HEK293 (cell line): ENCODE results near the gene MAPK12.

Experiments
- CTCF ChIA-PET: fragments of 350-600 bp; formaldehyde crosslinking; extraction: SDS; loops from one replicate; lab custom pipeline; 2021; ENCODE audit warnings: antibody characterized with exemption; lab: Yijun Ruan, JAX
- POLR2A ChIA-PET: fragments of 300-600 bp; formaldehyde crosslinking; extraction: SDS; loops from one replicate; lab custom pipeline; 2020; ENCODE audit warnings: antibody characterized with exemption, inconsistent platforms; lab: Yijun Ruan, JAX
- H3K27ac ChIP-seq: fragments of 200-500 bp; sonication (Bioruptor generic); 2 replicates; pipeline ENCODE4 v1.5.1; 2014; ENCODE audit warnings: low read depth, low read length, control low read depth, inconsistent platforms; ENCODE audit errors: extremely low read depth
- H3K36me3 ChIP-seq, 2 experiments: fragments of 200-500 bp in 1 of 2; sonication (Bioruptor generic) in 1 of 2; 1 replicate in 1 of 2; 2 replicates in 1 of 2; pipeline ENCODE4 v1.5.1; 2014 to 2017; ENCODE audit warnings: inconsistent platforms in 2 of 2, low read length in 2 of 2; ENCODE audit not compliant: control insufficient read depth in 2 of 2, insufficient read depth in 1 of 2
- H3K4me1 ChIP-seq: fragments of 200-500 bp; sonication (Bioruptor generic); 2 replicates; pipeline ENCODE4 v1.5.1; 2014; ENCODE audit warnings: mild to moderate bottlenecking, low read length, inconsistent platforms; ENCODE audit not compliant: control insufficient read depth, insufficient read depth
- H3K4me3 ChIP-seq: 2 replicates; pipeline ENCODE4 v1.5.1; 2011; ENCODE audit warnings: low read depth, mild to moderate bottlenecking, control low read depth, low read length, moderate library complexity
- H3K9me3 ChIP-seq: fragments of 200-500 bp; sonication (Bioruptor generic); 2 replicates; pipeline ENCODE4 v1.5.1; 2014; ENCODE audit warnings: low read depth, low read length, inconsistent platforms; ENCODE audit not compliant: control insufficient read depth, insufficient read depth
- FEZF1 ChIP-seq: fragments of 450-650 bp; formaldehyde crosslinking; IDR thresholded peaks from 2 replicates; pipeline ENCODE4 v1.5.1; 2016; ENCODE audit warnings: missing biosample characterization, missing genetic modification characterization
- MZF1 ChIP-seq: fragments of 450-650 bp; formaldehyde crosslinking; IDR thresholded peaks from 2 replicates; pipeline ENCODE4 v1.5.1; 2017; ENCODE audit warnings: missing biosample characterization, missing genetic modification characterization, borderline replicate concordance
- SCRT2 ChIP-seq: fragments of 450-650 bp; formaldehyde crosslinking; IDR thresholded peaks from 2 replicates; pipeline ENCODE4 v1.5.1; 2016; ENCODE audit warnings: missing biosample characterization, missing genetic modification characterization
- SETDB1 ChIP-seq: IDR thresholded peaks from one replicate; pipeline ENCODE4 v1.6.1; 2017; ENCODE audit warnings: mild to moderate bottlenecking, low read length, moderate library complexity, mixed read lengths; ENCODE audit not compliant: insufficient read length
- SP2 ChIP-seq: fragments of 450-650 bp; formaldehyde crosslinking; IDR thresholded peaks from 2 replicates; pipeline ENCODE4 v1.5.1; 2016; ENCODE audit warnings: missing biosample characterization, missing genetic modification characterization
- ZBTB8A ChIP-seq: fragments of 450-650 bp; formaldehyde crosslinking; IDR thresholded peaks from 2 replicates; pipeline ENCODE4 v1.5.1; 2016; ENCODE audit warnings: missing biosample characterization, missing genetic modification characterization
- ZFP3 ChIP-seq: fragments of 450-650 bp; formaldehyde crosslinking; IDR thresholded peaks from 2 replicates; pipeline ENCODE4 v1.5.1; 2016; ENCODE audit warnings: low read depth, missing biosample characterization, missing genetic modification characterization
- ZFP41 ChIP-seq: fragments of 450-650 bp; formaldehyde crosslinking; IDR thresholded peaks from 2 replicates; pipeline ENCODE4 v1.5.1; 2016; ENCODE audit warnings: missing biosample characterization, missing genetic modification characterization, borderline replicate concordance
- ZNF114 ChIP-seq: fragments of 450-650 bp; formaldehyde crosslinking; IDR thresholded peaks from 2 replicates; pipeline ENCODE4 v1.5.0; 2017; ENCODE audit warnings: missing biosample characterization, missing genetic modification characterization
- ZNF24 ChIP-seq: fragments of 450-650 bp; formaldehyde crosslinking; IDR thresholded peaks from 2 replicates; pipeline ENCODE4 v1.5.1; 2016; ENCODE audit warnings: missing biosample characterization, missing genetic modification characterization
- ZNF335 ChIP-seq: fragments of 450-650 bp; formaldehyde crosslinking; conservative IDR thresholded peaks from 2 replicates; pipeline ENCODE4 v1.5.1; 2016; ENCODE audit warnings: missing biosample characterization, missing genetic modification characterization
- ZNF560 ChIP-seq: fragments of 450-650 bp; formaldehyde crosslinking; IDR thresholded peaks from 2 replicates; pipeline ENCODE4 v1.5.1; 2017; ENCODE audit warnings: missing biosample characterization, missing genetic modification characterization, borderline replicate concordance
- ZNF621 ChIP-seq: fragments of 450-650 bp; formaldehyde crosslinking; IDR thresholded peaks from 2 replicates; pipeline ENCODE4 v1.5.1; 2017; ENCODE audit warnings: missing biosample characterization, missing genetic modification characterization
- ZSCAN16 ChIP-seq: fragments of 450-650 bp; formaldehyde crosslinking; IDR thresholded peaks from 2 replicates; pipeline ENCODE4 v1.5.1; 2016; ENCODE audit warnings: missing biosample characterization, missing genetic modification characterization
- ZXDB ChIP-seq: fragments of 450-650 bp; formaldehyde crosslinking; IDR thresholded peaks from 2 replicates; pipeline ENCODE4 v1.5.1; 2016; ENCODE audit warnings: missing biosample characterization, missing genetic modification characterization
- TF ChIP-seq, protein P1 (sequence below): fragments of 450-650 bp; formaldehyde crosslinking; IDR thresholded peaks from 2 replicates; pipeline ENCODE4 v1.5.1; 2016; ENCODE audit warnings: missing biosample characterization, missing genetic modification characterization
- TF ChIP-seq, protein P2 (sequence below): fragments of 450-650 bp; formaldehyde crosslinking; IDR thresholded peaks from 2 replicates; pipeline ENCODE4 v1.5.0; 2017; ENCODE audit warnings: missing biosample characterization, missing genetic modification characterization, borderline replicate concordance
- TF ChIP-seq, protein P3 (sequence below): fragments of 450-650 bp; formaldehyde crosslinking; IDR thresholded peaks from 2 replicates; pipeline ENCODE4 v1.5.1; 2016; ENCODE audit warnings: missing biosample characterization, missing genetic modification characterization
- TF ChIP-seq, protein P4 (sequence below): fragments of 450-650 bp; formaldehyde crosslinking; IDR thresholded peaks from 2 replicates; pipeline ENCODE4 v1.5.1; 2016; ENCODE audit warnings: missing biosample characterization, missing genetic modification characterization
- TF ChIP-seq, protein P5 (sequence below): fragments of 450-650 bp; formaldehyde crosslinking; IDR thresholded peaks from 2 replicates; pipeline ENCODE4 v1.5.1; 2017; ENCODE audit warnings: missing biosample characterization, missing genetic modification characterization
- TF ChIP-seq, protein P6 (sequence below): fragments of 450-650 bp; formaldehyde crosslinking; optimal IDR thresholded peaks from 2 replicates; pipeline ENCODE3; 2016; ENCODE audit warnings: missing biosample characterization, mild to moderate bottlenecking, missing genetic modification characterization

Gene MAPK12

DNA sequence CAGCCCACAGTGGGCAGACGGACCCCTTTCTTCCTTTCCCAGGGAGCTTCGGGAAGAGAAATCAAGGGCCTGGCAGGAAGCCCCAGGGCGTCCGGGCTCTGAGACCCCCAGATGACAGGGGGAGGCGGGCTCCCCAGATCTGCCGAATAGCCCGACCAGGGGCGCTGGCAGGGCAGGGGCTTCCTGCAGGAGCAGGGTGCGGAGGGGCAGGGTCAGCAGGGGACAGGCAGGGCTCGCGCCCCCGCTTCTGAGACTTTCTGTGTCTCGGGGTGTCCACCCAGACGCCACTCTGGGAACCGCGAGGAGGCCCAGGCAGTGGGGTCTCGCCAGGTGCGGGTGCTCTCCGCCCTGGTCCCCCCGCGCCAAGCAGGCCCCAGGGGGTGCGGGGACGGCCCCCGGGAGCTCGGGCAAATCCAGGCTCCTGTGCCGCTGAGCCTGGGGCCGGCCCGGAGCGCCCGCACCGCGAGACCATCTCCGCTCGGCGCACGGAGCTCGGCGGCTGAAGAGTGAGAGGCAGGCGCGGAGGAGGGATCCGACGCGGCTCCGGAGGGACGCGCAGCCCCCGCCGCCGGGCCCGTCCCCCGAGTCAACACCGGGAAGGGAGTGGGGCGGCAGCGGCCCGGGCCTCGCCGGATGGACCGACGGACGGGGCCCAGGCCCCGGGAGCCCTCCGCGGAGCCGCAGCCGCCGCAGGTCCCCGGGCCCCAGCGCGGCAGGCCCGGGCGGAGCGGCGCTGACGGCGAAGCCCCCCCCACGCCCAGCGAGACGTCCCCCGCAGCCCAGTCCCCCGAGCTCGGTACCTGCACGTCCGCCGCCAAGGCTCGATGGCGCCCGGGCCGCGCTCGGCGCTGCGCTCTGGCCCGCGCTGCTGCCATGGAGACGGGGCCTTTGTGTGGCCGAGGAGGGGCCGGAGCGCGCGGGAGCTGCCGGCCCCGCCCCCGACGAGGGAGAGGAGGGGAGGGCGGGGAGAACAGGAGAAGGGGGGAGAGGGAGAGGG is 45.6 kb upstream of the MAPK12 start, which contains the start of gene PLXNB2 (continued):
- TF ChIP-seq ZFP3 (tag by site-specific recombination): no peak

DNA sequence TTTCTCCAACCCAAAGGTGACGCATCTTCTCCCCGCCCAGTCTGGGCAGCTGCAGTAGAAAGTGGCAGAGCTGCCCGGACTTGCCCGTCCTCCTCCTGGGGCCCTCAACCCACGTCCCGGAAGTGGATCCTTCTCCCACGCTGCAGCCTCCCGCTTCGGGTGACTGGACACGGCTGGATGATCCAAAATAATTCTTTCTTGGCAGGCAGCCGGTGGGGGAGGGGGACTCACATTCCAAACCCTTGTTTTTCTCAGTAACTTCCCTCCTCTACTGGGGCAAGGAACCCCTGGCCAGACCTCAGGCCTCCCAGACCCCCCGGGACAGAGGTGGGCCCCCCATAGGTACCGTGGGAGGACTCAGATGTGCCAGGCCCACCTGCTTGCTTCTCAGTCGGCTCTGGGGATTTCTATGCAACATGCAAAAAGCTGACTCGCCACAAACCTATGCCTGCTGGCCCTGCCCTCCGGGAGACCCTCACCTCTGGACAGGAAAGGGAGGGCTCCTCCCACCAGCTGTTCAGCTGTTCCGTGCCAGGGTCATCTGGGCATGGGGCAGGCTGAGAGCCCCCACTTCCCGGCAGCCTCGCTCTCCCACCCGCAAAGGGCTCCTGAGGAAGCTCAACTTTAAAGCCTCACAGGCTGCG is 44.6 kb upstream of the MAPK12 start:
- Histone ChIP-seq H3K27ac (peak overlapping the region; percentile 98), H3K4me3 (peak overlapping the region; percentile 89), H3K4me1 (peaks cover 21% of the 10 kb centered on the region), H3K9me3 (no peaks in the 10 kb centered on the region), H3K36me3 (peaks cover 0 to 32% of the 10 kb centered on the region in 2 experiments; a peak in 1 of 3 replicates)
- ChIA-PET CTCF (interaction anchor here (0.9 to 2.5 kb wide), 10 partner anchors 9 to 66 kb away, joined by 3 to 18 read pairs (median 4); partner anchors contain the start of gene DENND6B), POLR2A (interaction anchor here (0.6 to 4.7 kb wide), 16 partner anchors 9 to 253 kb away, joined by 3 to 37 read pairs (median 6); partner anchors contain the start of genes DENND6B, HDAC10, MAPK12 and TUBGCP6)
- TF ChIP-seq SETDB1 (no peak), ZBTB8A (peak; percentile 74), ZNF24 (tag by site-specific recombination) (0 out of 2 replicates have a peak, but pooled peaks have one; percentile 77), ZSCAN16 (tag by site-specific recombination) (no peak), MZF1 (tag by site-specific recombination) (peak; percentile 42; the same call in 1 of the 2 replicates), ZNF335 (tag by site-specific recombination) (peak; percentile 70), ZNF621 (tag by site-specific recombination) (no peak), ZNF560 (no peak), FEZF1 (tag by site-specific recombination) (peak; percentile 50), ZNF114 (tag by site-specific recombination) (no peak), ZFP41 (tag by site-specific recombination) (no peak), ZXDB (tag by site-specific recombination) (peak; percentile 53), SP2 (peak; percentile 71), SCRT2 (peak; percentile 74)
- TF ChIP-seq, protein P1, sequence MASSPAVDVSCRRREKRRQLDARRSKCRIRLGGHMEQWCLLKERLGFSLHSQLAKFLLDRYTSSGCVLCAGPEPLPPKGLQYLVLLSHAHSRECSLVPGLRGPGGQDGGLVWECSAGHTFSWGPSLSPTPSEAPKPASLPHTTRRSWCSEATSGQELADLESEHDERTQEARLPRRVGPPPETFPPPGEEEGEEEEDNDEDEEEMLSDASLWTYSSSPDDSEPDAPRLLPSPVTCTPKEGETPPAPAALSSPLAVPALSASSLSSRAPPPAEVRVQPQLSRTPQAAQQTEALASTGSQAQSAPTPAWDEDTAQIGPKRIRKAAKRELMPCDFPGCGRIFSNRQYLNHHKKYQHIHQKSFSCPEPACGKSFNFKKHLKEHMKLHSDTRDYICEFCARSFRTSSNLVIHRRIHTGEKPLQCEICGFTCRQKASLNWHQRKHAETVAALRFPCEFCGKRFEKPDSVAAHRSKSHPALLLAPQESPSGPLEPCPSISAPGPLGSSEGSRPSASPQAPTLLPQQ (tag by site-specific recombination): peak; percentile 90
- TF ChIP-seq, protein P2, sequence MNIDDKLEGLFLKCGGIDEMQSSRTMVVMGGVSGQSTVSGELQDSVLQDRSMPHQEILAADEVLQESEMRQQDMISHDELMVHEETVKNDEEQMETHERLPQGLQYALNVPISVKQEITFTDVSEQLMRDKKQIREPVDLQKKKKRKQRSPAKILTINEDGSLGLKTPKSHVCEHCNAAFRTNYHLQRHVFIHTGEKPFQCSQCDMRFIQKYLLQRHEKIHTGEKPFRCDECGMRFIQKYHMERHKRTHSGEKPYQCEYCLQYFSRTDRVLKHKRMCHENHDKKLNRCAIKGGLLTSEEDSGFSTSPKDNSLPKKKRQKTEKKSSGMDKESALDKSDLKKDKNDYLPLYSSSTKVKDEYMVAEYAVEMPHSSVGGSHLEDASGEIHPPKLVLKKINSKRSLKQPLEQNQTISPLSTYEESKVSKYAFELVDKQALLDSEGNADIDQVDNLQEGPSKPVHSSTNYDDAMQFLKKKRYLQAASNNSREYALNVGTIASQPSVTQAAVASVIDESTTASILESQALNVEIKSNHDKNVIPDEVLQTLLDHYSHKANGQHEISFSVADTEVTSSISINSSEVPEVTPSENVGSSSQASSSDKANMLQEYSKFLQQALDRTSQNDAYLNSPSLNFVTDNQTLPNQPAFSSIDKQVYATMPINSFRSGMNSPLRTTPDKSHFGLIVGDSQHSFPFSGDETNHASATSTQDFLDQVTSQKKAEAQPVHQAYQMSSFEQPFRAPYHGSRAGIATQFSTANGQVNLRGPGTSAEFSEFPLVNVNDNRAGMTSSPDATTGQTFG (tag by site-specific recombination): no peak
- TF ChIP-seq, protein P3, sequence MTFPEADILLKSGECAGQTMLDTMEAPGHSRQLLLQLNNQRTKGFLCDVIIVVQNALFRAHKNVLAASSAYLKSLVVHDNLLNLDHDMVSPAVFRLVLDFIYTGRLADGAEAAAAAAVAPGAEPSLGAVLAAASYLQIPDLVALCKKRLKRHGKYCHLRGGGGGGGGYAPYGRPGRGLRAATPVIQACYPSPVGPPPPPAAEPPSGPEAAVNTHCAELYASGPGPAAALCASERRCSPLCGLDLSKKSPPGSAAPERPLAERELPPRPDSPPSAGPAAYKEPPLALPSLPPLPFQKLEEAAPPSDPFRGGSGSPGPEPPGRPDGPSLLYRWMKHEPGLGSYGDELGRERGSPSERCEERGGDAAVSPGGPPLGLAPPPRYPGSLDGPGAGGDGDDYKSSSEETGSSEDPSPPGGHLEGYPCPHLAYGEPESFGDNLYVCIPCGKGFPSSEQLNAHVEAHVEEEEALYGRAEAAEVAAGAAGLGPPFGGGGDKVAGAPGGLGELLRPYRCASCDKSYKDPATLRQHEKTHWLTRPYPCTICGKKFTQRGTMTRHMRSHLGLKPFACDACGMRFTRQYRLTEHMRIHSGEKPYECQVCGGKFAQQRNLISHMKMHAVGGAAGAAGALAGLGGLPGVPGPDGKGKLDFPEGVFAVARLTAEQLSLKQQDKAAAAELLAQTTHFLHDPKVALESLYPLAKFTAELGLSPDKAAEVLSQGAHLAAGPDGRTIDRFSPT: peak; percentile 66
- TF ChIP-seq, protein P4, sequence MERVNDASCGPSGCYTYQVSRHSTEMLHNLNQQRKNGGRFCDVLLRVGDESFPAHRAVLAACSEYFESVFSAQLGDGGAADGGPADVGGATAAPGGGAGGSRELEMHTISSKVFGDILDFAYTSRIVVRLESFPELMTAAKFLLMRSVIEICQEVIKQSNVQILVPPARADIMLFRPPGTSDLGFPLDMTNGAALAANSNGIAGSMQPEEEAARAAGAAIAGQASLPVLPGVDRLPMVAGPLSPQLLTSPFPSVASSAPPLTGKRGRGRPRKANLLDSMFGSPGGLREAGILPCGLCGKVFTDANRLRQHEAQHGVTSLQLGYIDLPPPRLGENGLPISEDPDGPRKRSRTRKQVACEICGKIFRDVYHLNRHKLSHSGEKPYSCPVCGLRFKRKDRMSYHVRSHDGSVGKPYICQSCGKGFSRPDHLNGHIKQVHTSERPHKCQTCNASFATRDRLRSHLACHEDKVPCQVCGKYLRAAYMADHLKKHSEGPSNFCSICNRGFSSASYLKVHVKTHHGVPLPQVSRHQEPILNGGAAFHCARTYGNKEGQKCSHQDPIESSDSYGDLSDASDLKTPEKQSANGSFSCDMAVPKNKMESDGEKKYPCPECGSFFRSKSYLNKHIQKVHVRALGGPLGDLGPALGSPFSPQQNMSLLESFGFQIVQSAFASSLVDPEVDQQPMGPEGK (tag by site-specific recombination): peak; percentile 84
- TF ChIP-seq, protein P5, sequence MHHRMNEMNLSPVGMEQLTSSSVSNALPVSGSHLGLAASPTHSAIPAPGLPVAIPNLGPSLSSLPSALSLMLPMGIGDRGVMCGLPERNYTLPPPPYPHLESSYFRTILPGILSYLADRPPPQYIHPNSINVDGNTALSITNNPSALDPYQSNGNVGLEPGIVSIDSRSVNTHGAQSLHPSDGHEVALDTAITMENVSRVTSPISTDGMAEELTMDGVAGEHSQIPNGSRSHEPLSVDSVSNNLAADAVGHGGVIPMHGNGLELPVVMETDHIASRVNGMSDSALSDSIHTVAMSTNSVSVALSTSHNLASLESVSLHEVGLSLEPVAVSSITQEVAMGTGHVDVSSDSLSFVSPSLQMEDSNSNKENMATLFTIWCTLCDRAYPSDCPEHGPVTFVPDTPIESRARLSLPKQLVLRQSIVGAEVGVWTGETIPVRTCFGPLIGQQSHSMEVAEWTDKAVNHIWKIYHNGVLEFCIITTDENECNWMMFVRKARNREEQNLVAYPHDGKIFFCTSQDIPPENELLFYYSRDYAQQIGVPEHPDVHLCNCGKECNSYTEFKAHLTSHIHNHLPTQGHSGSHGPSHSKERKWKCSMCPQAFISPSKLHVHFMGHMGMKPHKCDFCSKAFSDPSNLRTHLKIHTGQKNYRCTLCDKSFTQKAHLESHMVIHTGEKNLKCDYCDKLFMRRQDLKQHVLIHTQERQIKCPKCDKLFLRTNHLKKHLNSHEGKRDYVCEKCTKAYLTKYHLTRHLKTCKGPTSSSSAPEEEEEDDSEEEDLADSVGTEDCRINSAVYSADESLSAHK (tag by site-specific recombination): 0 out of 2 replicates have a peak, but pooled peaks have one; percentile 26
- TF ChIP-seq, protein P6, sequence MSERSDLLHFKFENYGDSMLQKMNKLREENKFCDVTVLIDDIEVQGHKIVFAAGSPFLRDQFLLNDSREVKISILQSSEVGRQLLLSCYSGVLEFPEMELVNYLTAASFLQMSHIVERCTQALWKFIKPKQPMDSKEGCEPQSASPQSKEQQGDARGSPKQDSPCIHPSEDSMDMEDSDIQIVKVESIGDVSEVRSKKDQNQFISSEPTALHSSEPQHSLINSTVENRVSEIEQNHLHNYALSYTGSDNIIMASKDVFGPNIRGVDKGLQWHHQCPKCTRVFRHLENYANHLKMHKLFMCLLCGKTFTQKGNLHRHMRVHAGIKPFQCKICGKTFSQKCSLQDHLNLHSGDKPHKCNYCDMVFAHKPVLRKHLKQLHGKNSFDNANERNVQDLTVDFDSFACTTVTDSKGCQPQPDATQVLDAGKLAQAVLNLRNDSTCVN (tag by site-specific recombination): peak; percentile 20
